ENCODE results near the gene CTSZ.

DNA sequence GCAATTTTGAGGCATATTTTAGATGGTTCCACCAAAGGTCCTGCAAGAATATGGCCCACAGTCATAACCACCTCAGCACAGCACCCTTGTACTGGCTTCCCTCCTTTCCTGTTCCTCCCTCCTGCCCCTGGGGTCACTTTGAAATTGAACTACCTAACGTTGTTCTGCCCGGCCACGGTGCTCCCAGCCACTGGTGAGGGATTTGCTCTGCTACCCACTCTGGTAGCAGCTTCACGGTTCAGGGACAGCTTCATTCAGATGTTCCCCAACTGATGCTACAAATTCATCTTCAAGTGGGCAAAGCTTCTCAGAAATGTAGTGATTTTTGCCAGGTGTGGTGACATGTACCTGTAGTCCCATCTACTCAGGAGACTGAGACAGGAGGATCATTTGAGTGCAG lies 33.9 kb downstream of the CTSZ start:
- TF ChIP-seq CTCF (IDR thresholded peaks at IDR 0.05) = no peak
- no peak for TF ChIP-seq POLR2A (IDR thresholded peaks at IDR 0.05)
